GM19035 (cell line): Measurements from ENCODE around the gene PDRG1.

ENCODE experiments used
- ATAC-seq: cut with Tn5 transposase; IDR thresholded peaks from one replicate; pipeline ENCODE4 v1.9.1; 2021; ENCODE audit not compliant: unreplicated experiment

PDRG1 gene

DNA sequence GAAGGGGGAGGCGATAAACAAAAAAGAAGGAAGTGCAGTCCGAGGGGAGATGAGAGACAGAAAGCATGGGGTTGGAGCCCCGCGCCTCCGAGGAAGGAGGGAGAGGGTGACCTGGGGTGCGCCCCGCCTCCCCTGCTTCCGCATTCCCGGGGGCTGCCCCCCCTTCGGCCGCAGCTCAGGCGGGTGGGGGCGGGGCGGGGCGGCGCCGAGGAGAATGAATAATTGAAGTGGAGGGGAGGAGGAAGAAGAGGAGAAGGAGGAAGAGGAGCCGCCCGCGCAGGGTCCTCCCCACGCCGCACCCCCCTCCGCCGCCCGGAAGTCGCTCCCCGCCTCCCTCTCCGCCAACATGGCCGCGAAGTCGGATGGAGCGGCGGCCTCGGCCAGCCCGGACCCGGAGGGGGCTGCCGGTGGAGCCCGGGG is 16.0 kb upstream of the PDRG1 start, which contains the start of gene XKR7:
Gene XKR7 (plus strand): TSS at position 322 of the 420 bp plus-strand sequence. CDS start 25 bp downstream, at position 347.
- ATAC-seq: no peak

- no peak for ATAC-seq
These were observed 15.3 kb upstream of the PDRG1 start for GRCh38 chr20:31966991-31967655.

DNA sequence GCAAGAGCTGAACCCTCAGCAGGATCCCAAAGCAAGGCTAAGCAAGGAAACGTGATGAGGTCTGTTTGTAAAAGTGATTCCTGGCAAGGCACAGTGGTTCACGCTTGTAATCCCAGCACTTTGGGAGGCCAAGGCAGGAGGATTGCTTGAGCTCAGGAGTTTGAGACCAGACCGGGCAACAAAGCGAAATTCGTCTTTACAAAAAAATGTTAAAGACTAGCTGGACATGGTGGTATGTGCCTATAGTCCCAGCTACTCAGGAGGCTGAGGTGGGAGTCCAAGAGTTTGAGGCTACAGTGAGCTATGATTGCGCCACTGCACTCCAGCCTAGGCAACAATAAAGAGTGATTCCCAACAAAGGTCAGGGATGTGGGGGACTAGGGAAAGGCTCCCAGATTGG is 12.0 kb upstream of the PDRG1 start:
- ATAC-seq: no peak

- ATAC-seq: no peak
These were observed 10.9 kb upstream of the PDRG1 start for GRCh38 chr20:31962761-31963160.

DNA sequence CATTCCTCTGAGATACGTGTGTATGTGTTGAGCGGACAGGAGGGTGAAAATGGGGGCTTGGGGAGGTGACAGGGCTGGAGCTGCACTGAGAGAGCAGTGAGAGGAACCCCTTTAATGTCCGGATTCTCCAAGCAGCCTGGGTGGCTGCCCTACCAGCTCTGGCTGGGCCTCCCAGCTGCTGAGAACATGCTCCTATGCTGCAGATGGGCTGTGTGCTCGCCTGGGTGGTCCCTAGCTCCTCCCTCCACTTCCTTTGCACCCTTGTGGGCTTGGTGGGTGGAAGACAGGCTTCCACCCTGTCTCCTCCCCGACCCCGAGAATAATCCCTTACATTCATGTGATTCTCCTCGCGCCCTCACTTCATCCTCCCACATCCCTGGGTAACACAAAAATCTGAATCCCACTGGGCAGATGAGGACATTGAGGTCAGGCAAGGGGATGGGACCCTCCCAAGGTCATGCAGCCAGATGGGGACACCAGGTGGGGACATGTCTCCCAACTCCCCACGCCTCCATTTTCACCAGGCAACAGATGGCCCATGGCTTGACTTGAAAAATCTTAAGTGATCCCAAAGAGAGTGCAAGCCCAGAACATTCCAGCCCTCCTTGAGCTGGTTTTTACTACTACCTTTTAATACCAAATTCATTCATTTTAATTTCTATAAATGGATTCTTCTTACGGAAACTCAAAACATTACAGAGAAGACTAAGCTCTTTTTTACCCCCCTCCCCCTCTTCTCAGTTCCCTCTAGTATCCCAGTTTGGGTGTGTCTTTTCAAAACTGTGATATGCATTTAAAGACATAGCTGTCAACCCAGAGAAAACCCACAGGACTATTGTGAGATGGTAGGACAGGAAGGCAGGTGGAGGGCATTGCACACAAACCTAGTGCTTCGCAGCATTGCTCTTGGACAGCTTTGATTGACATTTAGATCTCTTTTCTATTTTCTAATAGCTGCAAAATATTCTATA is 5.0 kb upstream of the PDRG1 start:
- no peak for ATAC-seq

DNA sequence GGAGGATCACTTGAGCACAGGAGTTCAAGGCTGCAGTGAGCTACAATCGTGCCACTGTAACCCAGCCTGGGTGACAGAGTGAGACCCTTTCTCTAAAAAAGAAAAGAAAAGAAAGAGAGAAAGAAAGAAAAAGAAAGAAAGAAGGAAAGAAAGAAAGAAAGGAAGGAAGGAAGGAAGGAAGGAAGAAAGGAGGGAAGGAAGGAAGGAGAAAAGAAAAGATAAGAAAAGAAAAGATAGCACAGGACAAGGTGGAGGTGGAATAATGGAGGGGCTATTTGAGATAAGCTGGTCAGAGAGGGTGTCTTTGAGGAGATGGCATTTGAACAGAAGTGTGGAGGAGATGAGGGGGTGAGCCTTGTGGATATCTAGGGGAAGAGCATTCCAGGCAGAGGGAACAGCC is 2.7 kb upstream of the PDRG1 start:
- no peak for ATAC-seq

DNA sequence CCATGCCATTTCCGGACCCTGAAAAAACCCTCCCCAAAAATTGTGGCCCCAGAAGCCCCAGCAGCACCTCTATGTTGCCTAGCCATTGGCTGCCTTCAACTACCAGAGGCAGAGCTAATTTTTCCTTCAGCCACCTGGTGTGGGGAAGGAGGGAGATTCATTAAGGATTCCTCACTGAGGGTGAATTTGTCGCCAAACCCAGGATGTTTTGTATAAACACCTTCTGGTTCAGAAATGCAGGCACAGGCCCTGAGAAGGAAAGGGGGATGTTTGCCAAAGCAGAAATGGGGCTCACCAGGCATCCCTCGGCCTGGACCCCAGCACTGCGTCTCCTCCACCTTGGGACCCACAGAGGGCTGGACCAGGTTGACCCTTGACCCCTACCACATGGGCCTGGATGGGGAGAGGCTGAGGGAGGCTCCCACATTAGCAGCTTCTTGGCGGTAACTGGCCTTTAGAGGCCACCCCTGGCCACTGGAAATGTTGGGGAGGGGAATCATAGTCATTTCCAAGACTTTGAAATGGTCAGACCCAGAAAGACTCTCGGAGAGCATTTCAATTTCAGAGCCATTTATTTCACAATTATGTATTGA is 1.8 kb upstream of the PDRG1 start:
- ATAC-seq: no peak

- ATAC-seq: no peak
These were observed 680 bp downstream of the PDRG1 start for GRCh38 chr20:31951203-31951529.

DNA sequence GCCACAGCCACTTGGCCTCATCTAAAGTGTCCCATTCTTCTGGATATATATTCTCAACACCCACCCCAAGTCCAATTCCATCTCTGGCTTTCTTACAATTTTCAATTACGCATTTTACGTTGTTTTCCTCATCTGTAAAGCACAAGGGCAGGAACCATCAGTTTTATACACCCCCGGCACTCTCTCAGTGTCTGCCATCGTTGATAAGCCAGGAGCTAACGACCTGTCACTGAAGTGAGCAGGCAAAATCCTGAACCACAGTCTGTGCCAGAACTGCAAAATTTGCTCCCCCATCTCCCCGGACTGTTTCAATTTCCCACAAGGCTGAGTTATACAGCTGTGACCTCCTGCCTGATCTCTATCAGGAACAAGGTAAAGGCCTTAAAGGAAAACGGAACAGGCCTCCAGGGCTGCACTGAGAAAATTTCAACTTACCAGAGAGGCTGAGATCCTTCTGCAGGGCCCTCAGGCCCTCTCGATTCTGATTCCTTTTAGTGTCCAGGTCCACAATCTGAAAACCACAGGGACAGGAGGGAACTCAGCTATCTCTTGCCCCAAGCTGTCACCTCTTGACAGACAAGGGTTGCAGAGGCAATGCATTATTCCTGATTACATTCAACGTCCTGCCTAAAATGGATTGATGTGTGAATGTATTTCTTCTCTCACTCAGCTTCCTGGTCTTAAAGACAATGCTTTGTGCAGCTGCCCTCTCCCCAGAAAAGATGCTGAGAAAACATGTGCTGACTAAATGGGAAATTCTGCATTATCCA is 1.8 kb downstream of the PDRG1 start:
- no peak for ATAC-seq

- ATAC-seq: no peak
These were observed 3.8 kb downstream of the PDRG1 start for GRCh38 chr20:31948008-31948407.

GRCh38 chr20:31945785-31946184 is 6.1 kb downstream of the PDRG1 start:
- no peak for ATAC-seq

DNA sequence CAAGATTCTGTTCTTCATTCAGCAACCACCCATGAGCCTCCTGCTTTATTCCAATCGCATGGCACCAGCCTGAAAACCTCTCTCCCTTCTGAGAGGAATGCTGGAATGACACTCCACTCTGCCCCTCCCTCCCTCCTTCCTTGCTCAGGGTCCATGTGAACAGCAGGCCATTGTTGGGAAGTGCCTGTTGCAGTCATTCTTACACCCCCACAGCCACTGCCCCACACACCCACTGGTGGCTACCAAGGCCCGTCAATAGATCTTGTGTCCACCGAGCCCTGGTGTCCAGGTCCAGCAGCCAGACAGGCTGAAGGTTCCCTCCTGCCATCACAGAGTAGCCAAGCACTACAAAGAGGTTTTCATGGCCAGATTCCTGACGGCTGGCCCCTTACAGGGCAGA is 6.5 kb downstream of the PDRG1 start:
- ATAC-seq: no peak

DNA sequence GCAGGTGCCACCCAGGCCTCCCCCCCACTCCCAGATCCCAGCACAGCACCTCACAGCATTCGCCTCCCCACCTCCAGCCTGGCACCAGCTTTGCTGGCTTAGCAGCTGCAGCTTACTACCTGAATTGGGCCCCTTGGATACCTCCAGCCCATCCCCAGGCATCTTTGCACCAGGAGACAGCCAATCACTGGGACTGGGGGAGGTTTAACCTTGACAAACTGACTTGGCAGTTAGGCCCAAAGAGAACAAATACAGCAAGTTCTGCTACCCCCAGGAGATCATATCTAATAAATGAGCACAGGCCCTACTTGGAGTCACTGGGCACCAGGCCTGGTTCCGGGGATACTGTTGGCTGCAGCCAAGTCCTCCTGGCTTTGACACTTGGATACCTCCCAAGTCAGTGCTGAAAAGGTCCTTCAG is 8.8 kb downstream of the PDRG1 start:
- ATAC-seq: no peak

GRCh38 chr20:31939661-31940060 is 12.2 kb downstream of the PDRG1 start:
- ATAC-seq: no peak

DNA sequence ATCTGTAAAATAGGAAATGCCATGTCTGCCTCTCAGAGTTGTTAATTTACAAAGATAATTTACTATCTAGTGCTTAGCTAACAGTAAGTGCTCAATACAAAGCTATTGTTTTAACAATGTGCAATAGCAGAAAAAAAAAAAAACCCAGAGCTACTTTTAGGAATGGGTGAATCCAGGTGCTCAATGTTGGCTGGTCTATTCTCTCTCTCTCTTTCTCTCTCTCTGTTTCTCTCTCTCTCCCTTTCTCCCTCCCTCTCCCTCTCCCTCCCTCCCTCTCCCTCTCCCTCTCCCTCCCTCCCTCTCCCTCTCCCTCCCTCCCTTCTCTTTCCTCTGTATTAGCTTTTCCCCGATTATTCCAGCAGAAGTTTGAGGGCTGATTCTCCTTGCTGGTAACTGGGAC is 14.0 kb downstream of the PDRG1 start:
- ATAC-seq: no peak

- no peak for ATAC-seq
These were observed 15.4 kb downstream of the PDRG1 start for GRCh38 chr20:31936420-31936819.

GRCh38 chr20:31934968-31935764 is 16.7 kb downstream of the PDRG1 start:
- no peak for ATAC-seq

DNA sequence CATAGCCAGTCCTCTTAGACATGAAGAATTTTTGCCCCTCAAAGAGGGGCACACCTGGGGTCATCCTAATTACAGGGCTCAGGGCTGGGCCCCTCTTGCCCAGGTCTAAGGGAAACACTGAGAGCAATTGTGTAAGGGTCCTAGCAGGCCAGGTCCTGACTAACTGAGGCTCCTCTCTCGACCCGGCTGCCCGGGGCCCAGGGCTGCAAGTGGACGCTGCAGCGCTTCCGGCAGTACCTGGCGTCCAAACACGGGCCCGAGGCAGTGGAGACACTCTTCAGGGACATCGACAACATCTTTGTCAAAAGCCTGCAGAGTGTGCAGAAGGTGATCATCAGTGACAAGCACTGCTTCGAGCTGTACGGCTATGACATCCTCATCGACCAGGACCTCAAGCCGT is 17.4 kb downstream of the PDRG1 start:
- no peak for ATAC-seq

GRCh38 chr20:31933698-31934097 is 18.1 kb downstream of the PDRG1 start:
- ATAC-seq: no peak

DNA sequence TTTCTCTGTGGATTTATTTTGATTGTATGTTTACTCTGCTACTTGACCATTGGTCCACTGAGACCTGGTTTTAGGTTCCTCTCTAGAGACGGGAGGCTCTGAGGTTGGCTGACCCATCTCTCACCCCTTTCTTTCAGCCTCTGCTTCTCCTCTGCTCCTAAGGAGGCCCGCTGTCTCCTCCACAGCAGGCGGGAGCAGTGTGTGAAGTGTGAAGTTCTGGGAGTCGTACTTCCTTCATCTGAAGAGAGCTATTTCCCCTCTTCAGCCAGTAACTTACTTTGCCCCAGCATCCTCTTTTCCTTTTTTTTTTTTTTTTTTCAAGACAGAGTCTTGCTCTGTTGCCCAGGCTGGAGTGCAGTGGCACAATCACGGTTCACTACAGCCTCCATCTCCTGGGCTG is 21.1 kb downstream of the PDRG1 start:
- no peak for ATAC-seq
